ENCODE measurements around the gene CNGA3. TPM values are rescaled to one million over a fixed set of nuclear protein-coding genes. Genes with fewer than 3 reads are reported as not detected.

The CNGA3 gene
- total and polyA plus RNA-seq, 2 of the 4 experiments (the other 2 are of a cell fraction), result under 0.01 TPM; not detected in 1

DNA sequence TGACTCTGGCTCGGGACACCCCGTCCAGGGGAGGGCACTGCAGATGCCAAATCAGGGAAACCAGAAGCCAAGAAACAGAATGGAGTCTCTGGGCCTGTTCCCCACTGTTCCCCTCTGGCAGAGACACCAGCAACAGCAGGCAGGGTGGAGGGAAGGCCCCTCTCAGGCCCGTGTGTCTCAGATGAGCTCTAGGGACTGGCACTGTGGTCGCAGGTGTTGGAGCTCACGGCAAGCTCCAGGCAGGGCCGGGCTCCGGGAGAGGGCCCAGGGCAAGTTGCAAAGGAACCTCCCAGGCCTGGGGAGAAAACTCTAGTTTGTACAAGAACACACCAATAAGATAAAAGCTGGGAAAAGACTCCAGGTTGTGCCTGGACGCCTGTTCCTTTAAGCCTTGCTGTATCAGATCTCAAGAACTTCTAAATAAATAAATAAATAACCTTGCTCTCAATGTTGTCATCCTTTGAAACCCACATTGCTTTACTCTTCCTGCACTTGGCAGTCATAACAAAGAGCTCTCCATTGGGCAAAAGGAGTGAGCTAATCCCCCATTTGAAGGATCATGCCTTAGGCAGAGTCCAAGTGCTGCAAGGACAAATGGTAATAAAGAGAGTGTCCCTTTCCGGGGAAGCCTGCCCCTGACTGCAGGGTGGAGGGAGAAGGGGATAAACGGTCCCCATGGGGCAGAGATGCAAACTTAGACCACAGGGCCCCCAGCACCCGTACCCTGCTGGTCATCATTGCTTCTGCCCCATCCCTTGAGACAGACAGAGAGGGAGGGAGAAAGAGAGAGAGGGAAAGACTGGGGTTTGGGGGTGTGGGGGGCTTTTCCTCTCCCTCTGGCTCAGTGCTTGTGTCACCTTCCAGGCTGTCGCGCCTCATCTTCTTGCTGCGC lies 33.3 kb downstream of the CNGA3 start (continued):
- TF ChIP-seq, protein P1, sequence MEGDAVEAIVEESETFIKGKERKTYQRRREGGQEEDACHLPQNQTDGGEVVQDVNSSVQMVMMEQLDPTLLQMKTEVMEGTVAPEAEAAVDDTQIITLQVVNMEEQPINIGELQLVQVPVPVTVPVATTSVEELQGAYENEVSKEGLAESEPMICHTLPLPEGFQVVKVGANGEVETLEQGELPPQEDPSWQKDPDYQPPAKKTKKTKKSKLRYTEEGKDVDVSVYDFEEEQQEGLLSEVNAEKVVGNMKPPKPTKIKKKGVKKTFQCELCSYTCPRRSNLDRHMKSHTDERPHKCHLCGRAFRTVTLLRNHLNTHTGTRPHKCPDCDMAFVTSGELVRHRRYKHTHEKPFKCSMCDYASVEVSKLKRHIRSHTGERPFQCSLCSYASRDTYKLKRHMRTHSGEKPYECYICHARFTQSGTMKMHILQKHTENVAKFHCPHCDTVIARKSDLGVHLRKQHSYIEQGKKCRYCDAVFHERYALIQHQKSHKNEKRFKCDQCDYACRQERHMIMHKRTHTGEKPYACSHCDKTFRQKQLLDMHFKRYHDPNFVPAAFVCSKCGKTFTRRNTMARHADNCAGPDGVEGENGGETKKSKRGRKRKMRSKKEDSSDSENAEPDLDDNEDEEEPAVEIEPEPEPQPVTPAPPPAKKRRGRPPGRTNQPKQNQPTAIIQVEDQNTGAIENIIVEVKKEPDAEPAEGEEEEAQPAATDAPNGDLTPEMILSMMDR (conservative IDR thresholded peaks at IDR 0.05; ENCODE audit: low read depth, low read length), result no peak

DNA sequence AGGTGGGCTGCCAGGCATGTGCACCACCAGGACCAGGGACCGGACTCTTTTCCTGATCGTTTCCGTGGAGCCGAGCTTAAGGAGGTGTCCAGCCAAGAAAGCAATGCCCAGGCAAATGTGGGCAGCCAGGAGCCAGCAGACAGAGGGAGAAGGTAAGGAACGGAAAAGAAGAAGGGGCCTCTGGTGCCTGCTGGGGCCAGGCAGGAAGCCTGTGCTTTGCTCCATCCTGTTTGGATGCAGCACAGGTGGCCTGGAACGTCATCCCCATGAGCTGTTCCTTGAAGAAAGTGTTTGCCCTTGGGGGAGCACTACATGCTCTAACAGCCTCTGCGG lies 33.9 kb downstream of the CNGA3 start:
- in situ Hi-C loops (cut with MboI; ENCODE audit: low sequenced_read_pairs) (loop anchor here (5.0 to 10.0 kb wide), 3 partner anchors 85 to 675 kb away; no protein-coding TSS in a partner anchor), intact Hi-C loops (cut with micrococcal nuclease) (loop anchor here (10.0 kb wide), 1 partner anchor 95 kb away; no protein-coding TSS in a partner anchor), dilution Hi-C loops (cut with HindIII; ENCODE audit: low sequenced_read_pairs, unreplicated experiment) (no loop called here)
- H2AK5ac ChIP-seq (ENCODE audit: low read depth, low read length), result no peak overlapping the region
- H3K4me3 ChIP-seq (ENCODE audit: insufficient read depth, low read depth, low read length), result no peak overlapping the region
- H2BK120ac ChIP-seq (ENCODE audit: low read depth, low read length), result no peak overlapping the region
- no peak overlapping the region for H3K56ac ChIP-seq (ENCODE audit: extremely low read depth, insufficient read depth, low read length)
- no peak overlapping the region for H3K27ac ChIP-seq (ENCODE audit: insufficient read depth, low read length)
- H3K23ac ChIP-seq (ENCODE audit: low read depth, low read length), result no peak overlapping the region
- no peak overlapping the region for H2BK20ac ChIP-seq (ENCODE audit: low read depth, low read length)
- no peak overlapping the region for H2BK5ac ChIP-seq (ENCODE audit: low read depth, low read length, poor library complexity, severe bottlenecking)
- 79% methylated on average over 3 of the region's 7 CpGs; no CpG with 5 or more reads in 1 of the 2 experiments for WGBS, 2 experiments (ENCODE audit: extremely low coverage in 2 of 2, insufficient read length in 1 of 2)
- H3K36me3 ChIP-seq (ENCODE audit: control insufficient read depth, insufficient read depth, low read length), result no peaks in the 10 kb centered on the region
- no peak overlapping the region for H4K8ac ChIP-seq (ENCODE audit: low read depth in 2 of 2, low read length in 2 of 2)
- H3K4me2 ChIP-seq (ENCODE audit: low read depth, low read length), result no peak overlapping the region
- no peak overlapping the region for H4K91ac ChIP-seq (ENCODE audit: insufficient read depth, low read depth, low read length)
- no peak for ATAC-seq (ENCODE audit: low read depth)
- no peak overlapping the region for H3K4ac ChIP-seq (ENCODE audit: low read depth, low read length)
- H3K9me3 ChIP-seq (ENCODE audit: control insufficient read depth, insufficient read depth, low read length), result no peaks in the 10 kb centered on the region
- no peak overlapping the region for H3K9ac ChIP-seq (ENCODE audit: low read depth, low read length)
- H3K4me1 ChIP-seq (ENCODE audit: control insufficient read depth, insufficient read depth, low read length), result no peaks in the 10 kb centered on the region
- no peak overlapping the region for H2BK15ac ChIP-seq (ENCODE audit: low read depth, low read length)
- no TSS peak for BruUV-seq (replicated peaks)
- no peaks in the 10 kb centered on the region for H3K9me1 ChIP-seq (ENCODE audit: insufficient read depth, low read length)
- no peak overlapping the region for H2AFZ ChIP-seq (replicated peaks; ENCODE audit: low read length, poor library complexity)
- H4K5ac ChIP-seq (ENCODE audit: low read depth, low read length), result no peak overlapping the region
- peaks cover 47% of the 10 kb centered on the region for H3K27me3 ChIP-seq (ENCODE audit: control insufficient read depth, insufficient read depth, low read length)
- no peaks in the 10 kb centered on the region for H3K79me1 ChIP-seq (ENCODE audit: low read depth in 1 of 2, low read length in 2 of 2)
- no peak overlapping the region for H3K18ac ChIP-seq (ENCODE audit: low read depth, low read length)
- ChIA-PET POLR2A (ENCODE audit: unreplicated experiment) (no interaction called here), CTCF (no interaction called here)
- H3K14ac ChIP-seq (replicated peaks; ENCODE audit: low read depth, low read length), result no peak overlapping the region
- DNase-seq, result no peak
- H4K20me1 ChIP-seq (ENCODE audit: insufficient read depth, low read length), result no peaks in the 10 kb centered on the region
- no peak overlapping the region for H2AK9ac ChIP-seq (replicated peaks; ENCODE audit: low read depth, low read length, poor library complexity)
- TF ChIP-seq NFE2L2 (IDR thresholded peaks at IDR 0.05; ENCODE audit: low read depth, low read length) (no peak), MXI1 (IDR thresholded peaks at IDR 0.05; ENCODE audit: borderline replicate concordance, low read depth, low read length) (no peak), CHD1 (IDR thresholded peaks at IDR 0.05; ENCODE audit: low read depth, low read length) (no peak), MAZ (IDR thresholded peaks at IDR 0.05; ENCODE audit: borderline replicate concordance, low read depth, low read length) (no peak), CEBPB (IDR thresholded peaks at IDR 0.05; ENCODE audit: low read depth, low read length) (no peak), MAFK (IDR thresholded peaks at IDR 0.05; ENCODE audit: low read depth, low read length) (no peak), BHLHE40 (IDR thresholded peaks at IDR 0.05; ENCODE audit: low read depth, low read length) (no peak), POLR2A (IDR thresholded peaks at IDR 0.05; ENCODE audit: low read depth, low read length) (no peak), SMC3 (IDR thresholded peaks at IDR 0.05; ENCODE audit: low read depth, low read length) (no peak)
- TF ChIP-seq, protein P2, sequence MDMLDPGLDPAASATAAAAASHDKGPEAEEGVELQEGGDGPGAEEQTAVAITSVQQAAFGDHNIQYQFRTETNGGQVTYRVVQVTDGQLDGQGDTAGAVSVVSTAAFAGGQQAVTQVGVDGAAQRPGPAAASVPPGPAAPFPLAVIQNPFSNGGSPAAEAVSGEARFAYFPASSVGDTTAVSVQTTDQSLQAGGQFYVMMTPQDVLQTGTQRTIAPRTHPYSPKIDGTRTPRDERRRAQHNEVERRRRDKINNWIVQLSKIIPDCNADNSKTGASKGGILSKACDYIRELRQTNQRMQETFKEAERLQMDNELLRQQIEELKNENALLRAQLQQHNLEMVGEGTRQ (IDR thresholded peaks at IDR 0.05; ENCODE audit: low read depth, low read length), result no peak
- TF ChIP-seq, protein P1 (conservative IDR thresholded peaks at IDR 0.05; ENCODE audit: low read depth, low read length), result no peak

Measured in IMR-90 (cell line).